A673 (cell line): ENCODE measurements around the gene KLHDC4. TPM values are rescaled to one million over a fixed set of nuclear protein-coding genes. Genes with fewer than 3 reads are reported as not detected.

ENCODE experiments used
- BruUV-seq: library from RNA; stranded (reverse); fragments of 400-500 nt; replicated peaks from 2 replicates; lab custom pipeline; 2021; lab: Mats Ljungman, UMichigan
- CTCF ChIA-PET: fragments of 300-600 bp; sonication (Branson Sonifier 250); formaldehyde crosslinking; loops from one replicate; lab custom pipeline; 2022; ENCODE audit warnings: antibody characterized with exemption; lab: Charles Lee
- POLR2A ChIA-PET: fragments of 300-600 bp; sonication (Branson Sonifier 250); formaldehyde crosslinking; loops from one replicate; lab custom pipeline; 2022; ENCODE audit warnings: antibody characterized with exemption; ENCODE audit not compliant: low non-redundant PET; lab: Charles Lee
- DNase-seq: peaks from one replicate; pipeline ENCODE4 v3.0.0-alpha.2; 2015; ENCODE audit warnings: low spot score
- H3K27ac ChIP-seq: fragments of 200-600 bp; sonication (generic); 2 replicates; pipeline ENCODE4 v1.5.1; 2016; ENCODE audit warnings: mixed run types, low read depth, mild to moderate bottlenecking, mixed read lengths, antibody characterized with exemption, low read length; ENCODE audit not compliant: poor library complexity, severe bottlenecking
- H3K27me3 ChIP-seq: fragments of 200-600 bp; sonication (generic); replicated peaks from 2 replicates; pipeline ENCODE4 v1.6.1; 2017; ENCODE audit warnings: mixed run types, low read depth, mild to moderate bottlenecking, mixed read lengths, antibody characterized with exemption, low read length; ENCODE audit not compliant: insufficient read depth, poor library complexity
- H3K36me3 ChIP-seq: fragments of 200-600 bp; sonication (generic); 2 replicates; pipeline ENCODE4 v1.6.1; 2016; ENCODE audit warnings: mixed run types, mild to moderate bottlenecking, mixed read lengths, antibody characterized with exemption, low read length; ENCODE audit not compliant: insufficient read depth, poor library complexity, severe bottlenecking
- H3K4me1 ChIP-seq: fragments of 200-600 bp; sonication (generic); 2 replicates; pipeline ENCODE4 v1.6.1; 2017; ENCODE audit warnings: mixed run types, mild to moderate bottlenecking, mixed read lengths, antibody characterized with exemption, low read length; ENCODE audit not compliant: insufficient read depth, poor library complexity, severe bottlenecking
- H3K4me3 ChIP-seq: fragments of 200-600 bp; sonication (generic); 2 replicates; pipeline ENCODE4 v1.5.1; 2016; ENCODE audit warnings: low read depth, mixed run types, mild to moderate bottlenecking, mixed read lengths, low read length; ENCODE audit not compliant: poor library complexity, severe bottlenecking
- H3K9me3 ChIP-seq: fragments of 200-600 bp; sonication (generic); 2 replicates; pipeline ENCODE4 v1.6.1; 2016; ENCODE audit warnings: mixed run types, low read depth, mild to moderate bottlenecking, mixed read lengths, antibody characterized with exemption, low read length; ENCODE audit not compliant: poor library complexity, severe bottlenecking
- EZH2 ChIP-seq: fragments of 200-600 bp; sonication (generic); IDR thresholded peaks from 2 replicates; pipeline ENCODE4 v1.6.1; 2017; ENCODE audit warnings: borderline replicate concordance, low read depth, mild to moderate bottlenecking, mixed read lengths, antibody characterized with exemption, low read length; ENCODE audit not compliant: poor library complexity, severe bottlenecking
- intact Hi-C: fragments of 100-400 bp; cut with micrococcal nuclease; formaldehyde crosslinking; loops from one replicate; pipeline ENCODE4 v1.10.0; 2022; ENCODE audit not compliant: unreplicated experiment
- total RNA-seq: library from RNA; stranded (reverse); gene quantifications from 2 replicates; pipeline ENCODE4 v1.2.3, GENCODE V29; 2021
- TF ChIP-seq, protein P1 (sequence below): fragments of 300-800, 200-600 bp; sonication (generic); conservative IDR thresholded peaks from 2 replicates; pipeline ENCODE4 v1.5.1; 2017; ENCODE audit warnings: low read depth, mild to moderate bottlenecking, antibody characterized with exemption, low read length, moderate library complexity, mixed read lengths

KLHDC4 gene
- total RNA-seq, 1 experiment from 2014 or later, result 86.6 TPM

DNA sequence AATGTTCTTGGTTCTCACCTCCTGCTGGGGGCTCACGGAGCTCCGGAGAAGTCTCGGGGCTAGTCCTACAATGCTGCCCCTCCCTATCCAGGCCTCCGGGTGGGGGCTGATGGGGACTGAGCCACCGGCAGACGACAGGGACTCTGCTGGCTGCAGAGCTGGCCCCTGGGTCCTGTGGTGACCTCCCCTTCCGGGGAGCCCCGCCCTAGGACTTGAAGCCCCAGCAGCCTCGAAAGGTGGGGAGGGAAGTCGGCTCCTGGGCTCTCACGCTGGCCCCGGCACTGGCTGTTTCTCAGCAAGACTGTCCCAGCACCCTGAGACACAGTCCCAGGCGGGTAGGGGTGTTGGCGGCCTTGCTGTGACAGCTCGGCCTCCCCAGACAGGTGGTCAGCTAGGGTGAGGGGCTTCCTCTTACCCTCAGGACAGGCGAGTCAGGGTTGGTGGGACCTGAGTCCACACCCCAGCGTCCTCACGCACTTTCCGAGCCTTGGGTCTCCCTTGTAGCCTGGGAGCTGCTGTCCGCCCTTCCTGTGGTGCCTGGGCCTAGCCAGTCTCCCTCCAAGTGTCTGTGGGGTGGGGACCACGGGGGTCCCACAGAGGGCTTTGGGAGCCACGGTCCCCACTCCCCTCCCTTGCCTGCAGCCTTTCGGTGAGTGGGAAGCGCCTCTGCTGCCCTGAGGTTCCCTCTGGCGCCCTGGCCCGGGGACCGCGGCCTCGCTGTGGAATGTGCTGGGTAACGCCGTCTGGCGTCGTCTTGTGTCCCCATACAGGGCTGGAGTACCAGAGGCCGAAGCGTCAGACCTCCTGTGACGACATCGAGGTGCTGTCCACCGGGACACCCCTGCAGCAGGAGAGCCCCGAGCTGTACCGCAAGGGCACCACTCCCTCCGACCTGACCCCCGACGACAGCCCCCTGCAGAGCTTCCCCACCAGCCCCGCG lies 76.6 kb downstream of the KLHDC4 start:
- peaks cover 7% of the 10 kb centered on the region for H3K4me1 ChIP-seq
- no peak overlapping the region for H3K4me3 ChIP-seq
- no TSS peak for BruUV-seq
- H3K27me3 ChIP-seq, result peaks cover 14% of the 10 kb centered on the region
- TF ChIP-seq, protein P1, sequence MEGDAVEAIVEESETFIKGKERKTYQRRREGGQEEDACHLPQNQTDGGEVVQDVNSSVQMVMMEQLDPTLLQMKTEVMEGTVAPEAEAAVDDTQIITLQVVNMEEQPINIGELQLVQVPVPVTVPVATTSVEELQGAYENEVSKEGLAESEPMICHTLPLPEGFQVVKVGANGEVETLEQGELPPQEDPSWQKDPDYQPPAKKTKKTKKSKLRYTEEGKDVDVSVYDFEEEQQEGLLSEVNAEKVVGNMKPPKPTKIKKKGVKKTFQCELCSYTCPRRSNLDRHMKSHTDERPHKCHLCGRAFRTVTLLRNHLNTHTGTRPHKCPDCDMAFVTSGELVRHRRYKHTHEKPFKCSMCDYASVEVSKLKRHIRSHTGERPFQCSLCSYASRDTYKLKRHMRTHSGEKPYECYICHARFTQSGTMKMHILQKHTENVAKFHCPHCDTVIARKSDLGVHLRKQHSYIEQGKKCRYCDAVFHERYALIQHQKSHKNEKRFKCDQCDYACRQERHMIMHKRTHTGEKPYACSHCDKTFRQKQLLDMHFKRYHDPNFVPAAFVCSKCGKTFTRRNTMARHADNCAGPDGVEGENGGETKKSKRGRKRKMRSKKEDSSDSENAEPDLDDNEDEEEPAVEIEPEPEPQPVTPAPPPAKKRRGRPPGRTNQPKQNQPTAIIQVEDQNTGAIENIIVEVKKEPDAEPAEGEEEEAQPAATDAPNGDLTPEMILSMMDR, result no peak
- TF ChIP-seq EZH2, result no peak
- no peak overlapping the region for H3K27ac ChIP-seq
- no peak for DNase-seq
- ChIA-PET POLR2A (no interaction called here), CTCF (no interaction called here)
- no peaks in the 10 kb centered on the region for H3K36me3 ChIP-seq
- intact Hi-C loops, result no loop called here
- H3K9me3 ChIP-seq, result no peaks in the 10 kb centered on the region

DNA sequence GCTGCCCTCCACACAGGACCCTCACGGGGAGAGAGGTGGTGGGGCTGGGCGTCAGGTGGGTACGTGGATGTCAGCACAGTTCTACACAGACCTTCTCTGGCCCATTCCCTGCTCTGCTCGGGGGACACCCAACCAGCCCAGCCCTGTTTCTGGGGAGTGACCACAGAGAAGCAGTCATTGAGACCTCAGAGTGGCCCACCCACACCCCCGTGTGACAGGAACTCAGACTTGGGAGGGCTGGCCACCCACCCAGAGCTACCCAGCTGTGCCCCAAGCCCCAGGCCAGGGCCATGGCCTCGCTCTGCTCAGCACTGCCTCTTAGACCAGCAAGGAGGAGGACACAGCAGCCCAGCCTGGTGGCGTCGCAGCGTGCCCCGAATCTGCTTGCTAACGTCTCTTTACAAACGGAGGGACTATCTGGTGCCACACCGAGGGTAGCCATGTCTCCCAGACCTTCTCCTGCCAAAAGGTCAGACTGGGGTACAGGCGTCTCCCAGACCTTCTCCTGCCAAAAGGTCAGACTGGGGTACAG lies 77.7 kb downstream of the KLHDC4 start:
- peaks cover 14% of the 10 kb centered on the region for H3K27me3 ChIP-seq
- DNase-seq, result no peak
- ChIA-PET POLR2A (no interaction called here), CTCF (no interaction called here)
- no peaks in the 10 kb centered on the region for H3K36me3 ChIP-seq
- H3K4me3 ChIP-seq, result no peak overlapping the region
- no peak overlapping the region for H3K27ac ChIP-seq
- intact Hi-C loops, result no loop called here
- no TSS peak for BruUV-seq
- H3K9me3 ChIP-seq, result no peaks in the 10 kb centered on the region
- H3K4me1 ChIP-seq, result peaks cover 7% of the 10 kb centered on the region
- TF ChIP-seq, protein P1, result no peak
- TF ChIP-seq EZH2, result no peak

DNA sequence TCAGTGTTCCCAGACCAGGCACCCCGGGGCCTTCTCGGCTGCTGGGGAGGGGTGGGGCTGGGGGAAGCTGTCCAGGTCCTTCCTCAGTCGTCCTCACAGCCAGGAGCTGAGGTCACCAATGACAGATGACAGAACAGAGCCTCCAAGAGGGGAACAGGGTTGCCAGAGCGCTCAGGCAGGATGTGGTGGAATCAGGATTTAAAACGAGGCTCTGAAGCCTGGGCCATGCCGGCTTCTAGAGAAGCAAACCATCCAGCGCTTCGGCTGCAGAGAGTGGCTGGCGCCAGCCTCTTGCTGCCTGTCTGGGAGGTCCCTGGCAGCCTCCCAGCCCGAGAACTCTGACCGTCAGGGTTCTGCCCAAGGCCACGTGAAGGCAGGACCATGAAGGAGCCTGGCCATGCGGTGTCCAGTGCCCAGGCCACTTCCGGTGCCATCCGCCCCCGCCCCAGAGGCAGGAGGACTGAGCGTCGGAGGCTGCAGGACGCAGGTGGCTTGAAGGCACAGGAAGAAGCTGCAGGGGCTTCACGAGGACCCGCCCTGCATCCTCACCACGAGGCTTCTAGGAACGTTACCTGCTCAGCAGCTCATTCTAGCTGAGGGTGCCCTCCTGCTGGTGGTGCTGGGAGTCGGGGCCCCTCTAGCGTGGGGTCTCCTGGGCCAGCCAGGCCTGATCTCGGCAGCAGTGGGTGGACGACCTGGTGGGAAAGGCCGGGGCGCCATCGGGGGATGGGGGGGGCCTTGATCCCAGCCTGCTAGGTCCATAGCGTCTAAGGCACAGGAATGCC lies 78.5 kb downstream of the KLHDC4 start:
- TF ChIP-seq, protein P1, result no peak
- no peak for TF ChIP-seq EZH2
- BruUV-seq, result no TSS peak
- peaks cover 7% of the 10 kb centered on the region for H3K4me1 ChIP-seq
- intact Hi-C loops, result no loop called here
- H3K36me3 ChIP-seq, result no peaks in the 10 kb centered on the region
- H3K4me3 ChIP-seq, result no peak overlapping the region
- no peaks in the 10 kb centered on the region for H3K9me3 ChIP-seq
- POLR2A ChIA-PET, result no interaction called here
- CTCF ChIA-PET, result no interaction called here
- peaks cover 14% of the 10 kb centered on the region for H3K27me3 ChIP-seq
- H3K27ac ChIP-seq, result no peak overlapping the region
- no peak for DNase-seq
